ENCODE data around the gene OR1L4.

OR1L4 gene, protein sequence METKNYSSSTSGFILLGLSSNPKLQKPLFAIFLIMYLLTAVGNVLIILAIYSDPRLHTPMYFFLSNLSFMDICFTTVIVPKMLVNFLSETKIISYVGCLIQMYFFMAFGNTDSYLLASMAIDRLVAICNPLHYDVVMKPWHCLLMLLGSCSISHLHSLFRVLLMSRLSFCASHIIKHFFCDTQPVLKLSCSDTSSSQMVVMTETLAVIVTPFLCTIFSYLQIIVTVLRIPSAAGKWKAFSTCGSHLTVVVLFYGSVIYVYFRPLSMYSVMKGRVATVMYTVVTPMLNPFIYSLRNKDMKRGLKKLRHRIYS

DNA sequence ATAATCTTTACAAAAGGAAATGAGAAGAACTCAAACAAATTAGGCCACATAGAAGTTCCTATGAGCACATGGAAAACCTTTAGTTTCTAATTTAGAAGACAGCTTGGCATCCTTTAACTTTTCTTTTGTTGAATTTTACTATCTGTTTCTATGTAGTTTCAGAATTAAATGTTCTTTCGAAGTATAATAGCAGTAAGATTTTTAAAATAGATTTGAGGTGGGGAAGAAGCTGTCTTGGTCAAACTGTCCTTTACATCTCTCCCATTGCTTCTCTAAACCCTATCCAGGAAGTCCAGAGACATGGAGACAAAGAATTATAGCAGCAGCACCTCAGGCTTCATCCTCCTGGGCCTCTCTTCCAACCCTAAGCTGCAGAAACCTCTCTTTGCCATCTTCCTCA, at the start of gene OR1L4:
OR1L4 (plus strand) TSS at position 301 of the 400 bp plus-strand sequence; CDS start at position 301, 0 bp downstream.
- no peak within 1 kb of the TSS for H3K27ac Mint-ChIP-seq
- H3K4me1 Mint-ChIP-seq (ENCODE audit: low read depth), result no peaks in the 10 kb centered on the region
- peaks cover 49% of the 10 kb centered on the region for H3K9me3 Mint-ChIP-seq
- H3K27me3 Mint-ChIP-seq (ENCODE audit: low read depth), result no peaks in the 10 kb centered on the region
- H3K36me3 Mint-ChIP-seq (ENCODE audit: low read depth), result peaks cover 2% of the 10 kb centered on the region
- no peak within 1 kb of the TSS for H3K4me3 Mint-ChIP-seq

- peaks cover 28% of the 10 kb centered on the region for H3K9me3 Mint-ChIP-seq
- no peak overlapping the region for H3K27ac Mint-ChIP-seq
- H3K36me3 Mint-ChIP-seq (ENCODE audit: low read depth), result no peaks in the 10 kb centered on the region
- H3K4me3 Mint-ChIP-seq, result no peak overlapping the region
- H3K27me3 Mint-ChIP-seq (ENCODE audit: low read depth), result no peaks in the 10 kb centered on the region
- no peaks in the 10 kb centered on the region for H3K4me1 Mint-ChIP-seq (ENCODE audit: low read depth)
Measured at GRCh38 chr9:122684851-122685250, 38.9 kb upstream of the OR1L4 start.

DNA sequence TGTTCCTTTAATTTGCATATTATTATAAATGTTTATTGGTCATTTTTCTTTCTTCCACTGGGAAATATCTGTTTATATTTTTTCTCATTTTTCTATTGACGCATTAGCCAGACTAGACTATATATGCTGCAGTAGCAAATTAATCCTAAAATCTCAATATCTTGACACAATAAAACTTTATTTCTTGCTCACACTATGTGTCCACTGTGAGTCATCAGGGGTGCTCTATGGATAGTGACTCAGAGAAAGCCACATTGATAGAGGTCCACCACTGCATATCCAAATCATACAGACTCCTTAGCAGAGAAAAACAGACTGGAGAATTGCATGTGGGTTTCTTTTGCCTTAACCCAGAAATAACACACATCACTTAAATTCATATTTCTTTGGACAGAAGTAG, 28.1 kb upstream of the OR1L4 start:
- Mint-ChIP-seq H3K4me3 (no peak overlapping the region), H3K36me3 (ENCODE audit: low read depth) (no peaks in the 10 kb centered on the region), H3K4me1 (ENCODE audit: low read depth) (no peaks in the 10 kb centered on the region), H3K9me3 (peaks cover 18% of the 10 kb centered on the region), H3K27ac (no peak overlapping the region), H3K27me3 (ENCODE audit: low read depth) (no peaks in the 10 kb centered on the region)

DNA sequence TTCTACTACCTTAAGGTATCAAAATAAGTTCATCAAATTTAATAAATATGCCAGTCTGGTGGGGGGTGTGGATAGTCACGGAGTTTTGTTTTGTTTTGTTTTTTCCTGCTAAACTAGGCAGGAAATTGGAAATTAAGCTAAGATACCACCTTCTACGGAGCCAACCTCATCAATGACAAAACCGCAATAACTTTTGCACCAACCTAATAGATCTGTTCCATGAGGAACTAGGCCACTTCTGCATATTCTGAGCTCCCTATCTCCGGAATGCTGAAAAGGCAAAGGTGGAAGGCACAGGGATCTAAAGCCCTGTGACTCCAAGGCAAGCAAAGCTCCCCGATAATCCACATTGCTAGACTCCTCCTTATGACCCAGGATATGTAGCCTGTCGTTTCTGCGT, 5.8 kb upstream of the OR1L4 start:
- Mint-ChIP-seq H3K4me1 (ENCODE audit: low read depth) (no peaks in the 10 kb centered on the region), H3K4me3 (no peak overlapping the region), H3K9me3 (peaks cover 37% of the 10 kb centered on the region), H3K27ac (no peak overlapping the region), H3K36me3 (ENCODE audit: low read depth) (no peaks in the 10 kb centered on the region), H3K27me3 (ENCODE audit: low read depth) (no peaks in the 10 kb centered on the region)

- Mint-ChIP-seq H3K27ac (no peak overlapping the region), H3K27me3 (ENCODE audit: low read depth) (no peaks in the 10 kb centered on the region), H3K4me3 (no peak overlapping the region), H3K4me1 (ENCODE audit: low read depth) (no peaks in the 10 kb centered on the region), H3K9me3 (peaks cover 40% of the 10 kb centered on the region), H3K36me3 (ENCODE audit: low read depth) (no peaks in the 10 kb centered on the region)
Measured at GRCh38 chr9:122719218-122719617, 4.6 kb upstream of the OR1L4 start.

- Mint-ChIP-seq H3K36me3 (ENCODE audit: low read depth) (no peaks in the 10 kb centered on the region), H3K4me1 (ENCODE audit: low read depth) (no peaks in the 10 kb centered on the region), H3K9me3 (peaks cover 15% of the 10 kb centered on the region), H3K27ac (no peak within 1 kb of the TSS), H3K4me3 (no peak within 1 kb of the TSS), H3K27me3 (ENCODE audit: low read depth) (no peaks in the 10 kb centered on the region)
Measured at GRCh38 chr9:122742003-122742402, 18.2 kb downstream of the OR1L4 start, which contains the start of gene OR1L6. Gene OR1L6 (plus strand): TSS chr9:122742303. CDS start chr9:122749848, 7,545 bp downstream.

DNA sequence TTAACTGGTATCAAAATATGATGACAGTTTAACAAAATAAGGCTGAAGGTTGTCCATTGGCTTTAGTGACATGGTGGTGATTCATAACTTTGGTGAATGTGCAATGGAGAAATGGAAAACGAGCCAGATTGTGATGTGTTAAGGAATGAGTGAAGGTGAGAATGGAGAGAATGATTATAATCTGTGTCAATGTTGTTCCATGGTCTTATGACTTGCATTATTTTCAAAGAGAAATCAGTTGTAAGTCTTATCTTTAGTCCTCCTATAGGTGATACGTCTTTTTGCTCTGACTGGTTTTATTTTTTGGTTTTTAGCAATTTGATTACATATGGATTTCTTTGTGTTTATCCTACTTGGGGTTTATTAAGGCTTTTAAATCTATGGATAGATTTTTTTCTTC, 31.0 kb downstream of the OR1L4 start:
- Mint-ChIP-seq H3K36me3 (ENCODE audit: low read depth) (no peaks in the 10 kb centered on the region), H3K27me3 (ENCODE audit: low read depth) (no peaks in the 10 kb centered on the region), H3K27ac (no peak overlapping the region), H3K4me3 (no peak overlapping the region), H3K9me3 (peaks cover 28% of the 10 kb centered on the region), H3K4me1 (ENCODE audit: low read depth) (no peaks in the 10 kb centered on the region)

- no peak overlapping the region for H3K4me3 Mint-ChIP-seq
- no peak overlapping the region for H3K27ac Mint-ChIP-seq
- peaks cover 37% of the 10 kb centered on the region for H3K9me3 Mint-ChIP-seq
- no peaks in the 10 kb centered on the region for H3K36me3 Mint-ChIP-seq (ENCODE audit: low read depth)
- no peaks in the 10 kb centered on the region for H3K4me1 Mint-ChIP-seq (ENCODE audit: low read depth)
- H3K27me3 Mint-ChIP-seq (ENCODE audit: low read depth), result no peaks in the 10 kb centered on the region
Measured at GRCh38 chr9:122767817-122768216, 44.0 kb downstream of the OR1L4 start.

All from T-helper 1 cell treated with Interleukin-12 subunit alpha and Interleukin-12 subunit beta and Interleukin-4 antibody, amounts not matched to agents 30 μg/mL and 1 μg/mL, for 36 hours (primary cell).